ENCODE results near the gene GLI3.

The GLI3 gene

GRCh38 chr7:41954976-41955375 is 282.0 kb downstream of the GLI3 start:
- H3K79me2 ChIP-seq (ENCODE audit: low read length): no peaks in the 10 kb centered on the region
- H4K20me1 ChIP-seq (ENCODE audit: insufficient read depth, low read length): no peaks in the 10 kb centered on the region
- H3K4me3 ChIP-seq (ENCODE audit: low read length): no peak overlapping the region
- no peaks in the 10 kb centered on the region for H3K36me3 ChIP-seq (replicated peaks; ENCODE audit: low read depth, low read length)
- no peaks in the 10 kb centered on the region for H3K4me1 ChIP-seq (ENCODE audit: low read length)
- H3K9me3 ChIP-seq (ENCODE audit: insufficient read depth, low read length): no peaks in the 10 kb centered on the region
- no peak overlapping the region for H3K9ac ChIP-seq (ENCODE audit: low read length)
- H2AFZ ChIP-seq (ENCODE audit: low read depth, low read length): no peak overlapping the region
- TF ChIP-seq CTCF (IDR thresholded peaks at IDR 0.05; ENCODE audit: low read depth, low read length) (no peak), EZH2phosphoT487 (IDR thresholded peaks at IDR 0.05; ENCODE audit: low read depth) (no peak)
- H3K4me2 ChIP-seq (ENCODE audit: low read length): no peak overlapping the region
- H3K27me3 ChIP-seq (ENCODE audit: low read depth, low read length): peaks cover 38% of the 10 kb centered on the region
- no peak overlapping the region for H3K27ac ChIP-seq (ENCODE audit: low read length)

- H3K79me2 ChIP-seq (ENCODE audit: low read length): no peaks in the 10 kb centered on the region
- no peaks in the 10 kb centered on the region for H4K20me1 ChIP-seq (ENCODE audit: insufficient read depth, low read length)
- no peak overlapping the region for H2AFZ ChIP-seq (ENCODE audit: low read depth, low read length)
- H3K36me3 ChIP-seq (replicated peaks; ENCODE audit: low read depth, low read length): no peaks in the 10 kb centered on the region
- H3K9me3 ChIP-seq (ENCODE audit: insufficient read depth, low read length): no peaks in the 10 kb centered on the region
- H3K27me3 ChIP-seq (ENCODE audit: low read depth, low read length): peaks cover 19% of the 10 kb centered on the region
- no peak for TF ChIP-seq CTCF (IDR thresholded peaks at IDR 0.05; ENCODE audit: low read depth, low read length)
- no peak for TF ChIP-seq EZH2phosphoT487 (IDR thresholded peaks at IDR 0.05; ENCODE audit: low read depth)
- no peak overlapping the region for H3K9ac ChIP-seq (ENCODE audit: low read length)
- H3K4me3 ChIP-seq (ENCODE audit: low read length): no peak overlapping the region
- H3K4me1 ChIP-seq (ENCODE audit: low read length): no peaks in the 10 kb centered on the region
- H3K27ac ChIP-seq (ENCODE audit: low read length): no peak overlapping the region
- no peak overlapping the region for H3K4me2 ChIP-seq (ENCODE audit: low read length)
These were observed 288.5 kb downstream of the GLI3 start for GRCh38 chr7:41948503-41948902.

- Histone ChIP-seq H3K4me3 (ENCODE audit: low read length) (peak overlapping the region; percentile 25; the same call in 1 of the 2 replicates), H3K27ac (ENCODE audit: low read length) (no peak overlapping the region), H2AFZ (ENCODE audit: low read depth, low read length) (no peak overlapping the region), H3K36me3 (replicated peaks; ENCODE audit: low read depth, low read length) (no peaks in the 10 kb centered on the region), H3K9me3 (ENCODE audit: insufficient read depth, low read length) (no peaks in the 10 kb centered on the region), H3K4me2 (ENCODE audit: low read length) (peak overlapping the region; percentile 59), H4K20me1 (ENCODE audit: insufficient read depth, low read length) (no peaks in the 10 kb centered on the region), H3K9ac (ENCODE audit: low read length) (no peak overlapping the region), H3K79me2 (ENCODE audit: low read length) (no peaks in the 10 kb centered on the region), H3K27me3 (ENCODE audit: low read depth, low read length) (peaks cover 28% of the 10 kb centered on the region), H3K4me1 (ENCODE audit: low read length) (peaks cover 3% of the 10 kb centered on the region; the same call in 1 of the 2 replicates)
- TF ChIP-seq CTCF (IDR thresholded peaks at IDR 0.05; ENCODE audit: low read depth, low read length): peak; percentile 85
- TF ChIP-seq EZH2phosphoT487 (IDR thresholded peaks at IDR 0.05; ENCODE audit: low read depth): no peak
These were observed 293.9 kb downstream of the GLI3 start for GRCh38 chr7:41943094-41943577.

GRCh38 chr7:41942468-41943093 is 294.4 kb downstream of the GLI3 start:
- TF ChIP-seq CTCF (IDR thresholded peaks at IDR 0.05; ENCODE audit: low read depth, low read length): no peak
- TF ChIP-seq EZH2phosphoT487 (IDR thresholded peaks at IDR 0.05; ENCODE audit: low read depth): no peak
- H3K4me2 ChIP-seq (ENCODE audit: low read length): peak overlapping the region; percentile 59
- H4K20me1 ChIP-seq (ENCODE audit: insufficient read depth, low read length): no peaks in the 10 kb centered on the region
- no peaks in the 10 kb centered on the region for H3K79me2 ChIP-seq (ENCODE audit: low read length)
- no peak overlapping the region for H2AFZ ChIP-seq (ENCODE audit: low read depth, low read length)
- peaks cover 3% of the 10 kb centered on the region; the same call in 1 of the 2 replicates for H3K4me1 ChIP-seq (ENCODE audit: low read length)
- no peak overlapping the region for H3K9ac ChIP-seq (ENCODE audit: low read length)
- H3K4me3 ChIP-seq (ENCODE audit: low read length): peak overlapping the region; percentile 25; the same call in 1 of the 2 replicates
- H3K27me3 ChIP-seq (ENCODE audit: low read depth, low read length): peaks cover 28% of the 10 kb centered on the region
- H3K36me3 ChIP-seq (replicated peaks; ENCODE audit: low read depth, low read length): no peaks in the 10 kb centered on the region
- H3K9me3 ChIP-seq (ENCODE audit: insufficient read depth, low read length): no peaks in the 10 kb centered on the region
- H3K27ac ChIP-seq (ENCODE audit: low read length): no peak overlapping the region

Data from OCI-LY3 (cell line).